HG02840 (cell line): Measurements from ENCODE around the gene CYB5R4.

Source experiments
- ATAC-seq: cut with Tn5 transposase; IDR thresholded peaks from one replicate; pipeline ENCODE4 v1.9.1; 2021; ENCODE audit warnings: mild to moderate bottlenecking, moderate library complexity, moderate number of reproducible peaks; ENCODE audit not compliant: unreplicated experiment, low FRiP score

Gene CYB5R4

DNA sequence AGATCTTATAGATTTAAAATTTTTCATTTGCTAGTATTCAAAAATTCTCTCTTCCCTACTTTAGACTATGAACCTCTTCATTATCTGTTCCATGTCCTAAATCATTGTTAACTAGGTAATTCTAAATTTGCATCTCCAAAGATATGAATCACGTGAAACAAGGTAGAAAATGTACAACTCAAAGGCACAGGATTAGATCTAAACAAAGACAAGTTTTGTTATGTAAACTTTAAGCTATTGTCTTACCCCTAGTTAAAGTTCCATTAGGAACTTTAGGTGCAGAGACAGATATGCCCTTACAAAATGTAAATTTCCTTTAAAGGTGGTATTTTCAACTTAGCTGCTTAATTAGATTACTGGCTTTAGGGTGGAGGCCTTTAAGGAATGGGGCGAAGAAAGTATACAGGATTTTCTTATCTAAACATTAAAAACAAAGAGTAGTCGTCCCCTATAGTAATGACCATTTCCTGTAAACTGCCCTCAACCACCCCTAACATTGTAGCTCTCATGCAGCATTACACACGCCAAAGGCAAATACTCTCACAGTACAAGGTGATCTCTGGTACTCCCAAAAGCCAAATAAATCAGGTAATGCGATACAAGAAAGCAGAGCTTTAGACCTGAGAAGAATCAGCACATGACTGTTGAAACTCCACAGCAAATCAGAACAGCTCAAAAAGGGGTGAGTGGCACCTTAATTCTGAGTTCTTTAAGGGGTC, 116.7 kb downstream of the CYB5R4 start:
- no peak for ATAC-seq

DNA sequence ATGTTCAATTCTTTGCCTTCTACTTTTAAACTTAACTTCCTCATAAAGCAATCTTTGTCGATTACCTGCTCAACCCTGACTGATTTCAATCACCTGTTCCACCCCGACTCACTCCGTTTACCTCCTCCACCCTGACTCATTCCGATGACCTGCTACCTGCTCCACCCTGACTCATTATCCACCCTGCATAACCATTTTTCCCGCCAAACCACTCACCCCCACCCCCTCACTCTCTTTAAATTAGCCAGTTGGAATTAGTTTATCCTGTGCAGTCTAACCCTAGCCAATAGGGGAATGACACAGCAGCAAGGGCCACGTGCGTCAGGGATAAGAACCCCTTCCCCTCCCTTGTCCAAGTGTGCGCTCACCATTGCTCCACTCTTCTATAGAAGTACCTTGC, 117.4 kb downstream of the CYB5R4 start:
- ATAC-seq, result no peak

DNA sequence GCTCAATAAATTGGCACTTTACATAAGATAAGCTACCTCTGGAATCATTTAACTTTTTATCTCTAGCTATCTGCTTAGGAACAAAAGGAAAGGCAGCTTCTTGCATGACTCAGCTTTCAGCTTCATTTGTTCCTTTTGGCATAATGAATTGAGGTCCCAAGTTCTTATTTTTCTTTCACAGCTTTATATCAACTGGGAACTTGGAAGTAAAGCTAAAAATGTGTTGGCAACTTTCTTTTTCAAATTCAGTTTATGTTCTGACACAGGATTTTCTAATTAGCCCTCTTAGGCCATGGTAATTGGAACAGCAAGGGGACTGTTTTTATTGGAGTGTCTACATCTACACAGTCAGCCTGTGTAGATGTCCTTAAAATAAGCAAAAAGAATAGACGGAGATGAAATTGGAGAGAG, 118.8 kb downstream of the CYB5R4 start:
- no peak for ATAC-seq

DNA sequence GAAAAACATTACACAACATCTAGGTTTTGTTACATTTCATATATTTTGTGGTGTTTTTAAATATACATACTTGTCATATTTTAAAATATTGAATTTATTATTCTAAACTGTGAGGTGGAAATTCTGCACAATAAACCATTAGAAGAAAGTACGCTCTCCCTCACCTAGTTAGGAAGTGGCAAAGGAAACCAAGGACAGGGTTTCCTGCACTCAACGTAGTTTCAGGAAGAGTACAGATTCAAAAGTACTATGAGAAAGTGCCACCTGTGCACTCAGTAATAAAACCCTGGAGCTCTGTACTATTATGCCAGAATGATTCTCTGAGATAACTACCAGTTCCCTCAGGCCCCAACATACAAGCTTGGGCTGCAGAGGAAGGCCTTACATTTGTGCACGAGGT, 119.5 kb downstream of the CYB5R4 start:
- ATAC-seq, result no peak

DNA sequence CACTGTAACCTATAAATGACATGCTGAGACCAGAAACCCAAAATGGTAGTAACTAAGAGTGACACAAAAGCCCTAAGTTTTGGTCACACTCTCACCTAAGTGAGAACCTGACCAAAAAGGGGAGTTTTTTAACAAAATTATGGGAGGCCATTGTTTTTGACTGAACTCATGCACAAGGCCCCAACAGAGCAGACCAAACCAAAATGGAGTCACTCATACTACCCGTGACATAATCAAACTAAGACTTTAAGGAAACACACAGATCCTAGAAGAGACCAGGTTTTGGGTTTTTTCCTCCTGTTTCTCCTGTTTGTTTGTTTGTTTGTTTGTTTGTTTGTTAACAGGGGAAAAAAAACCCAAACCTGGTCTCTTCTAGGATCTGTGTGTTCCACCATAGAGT, 124.9 kb downstream of the CYB5R4 start:
- no peak for ATAC-seq

DNA sequence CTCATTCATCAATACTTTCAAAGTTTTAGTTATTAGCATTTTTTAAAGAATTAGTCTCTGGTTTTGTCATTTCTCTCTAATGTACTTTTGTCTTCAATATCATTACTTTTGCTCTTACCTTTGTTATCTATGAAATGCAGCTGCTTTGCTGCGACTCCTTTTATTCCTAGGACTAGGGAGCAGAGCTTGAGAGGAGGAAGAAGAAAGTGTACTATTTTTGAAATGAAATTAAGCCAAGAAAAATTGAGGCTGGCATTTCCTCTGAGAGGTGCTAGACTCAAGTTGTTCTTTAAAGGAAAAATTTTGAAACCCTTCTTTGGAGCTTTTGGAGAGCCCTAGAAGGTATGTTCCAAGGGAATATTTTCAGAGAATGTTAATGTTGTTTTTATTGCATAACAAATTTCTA, 125.8 kb downstream of the CYB5R4 start:
- ATAC-seq, result no peak

DNA sequence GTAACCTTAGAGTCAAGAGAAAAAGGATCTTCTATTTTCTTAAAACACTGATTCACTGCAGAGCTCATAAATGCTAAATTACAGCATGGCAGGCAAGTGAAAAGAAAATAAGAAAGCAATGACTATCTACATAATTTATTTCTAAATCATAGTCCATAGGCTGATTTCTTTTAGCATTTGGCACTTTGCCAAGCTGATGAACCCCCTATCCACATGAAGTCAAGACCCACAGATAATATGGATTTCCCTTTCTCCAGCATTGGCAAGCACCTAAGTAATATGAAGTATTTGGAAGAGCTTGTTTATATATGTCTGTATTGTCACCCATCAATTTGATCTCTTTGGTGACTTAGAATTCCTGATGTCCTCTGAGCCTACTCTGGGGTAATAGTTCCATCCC, 126.2 kb downstream of the CYB5R4 start:
- no peak for ATAC-seq

DNA sequence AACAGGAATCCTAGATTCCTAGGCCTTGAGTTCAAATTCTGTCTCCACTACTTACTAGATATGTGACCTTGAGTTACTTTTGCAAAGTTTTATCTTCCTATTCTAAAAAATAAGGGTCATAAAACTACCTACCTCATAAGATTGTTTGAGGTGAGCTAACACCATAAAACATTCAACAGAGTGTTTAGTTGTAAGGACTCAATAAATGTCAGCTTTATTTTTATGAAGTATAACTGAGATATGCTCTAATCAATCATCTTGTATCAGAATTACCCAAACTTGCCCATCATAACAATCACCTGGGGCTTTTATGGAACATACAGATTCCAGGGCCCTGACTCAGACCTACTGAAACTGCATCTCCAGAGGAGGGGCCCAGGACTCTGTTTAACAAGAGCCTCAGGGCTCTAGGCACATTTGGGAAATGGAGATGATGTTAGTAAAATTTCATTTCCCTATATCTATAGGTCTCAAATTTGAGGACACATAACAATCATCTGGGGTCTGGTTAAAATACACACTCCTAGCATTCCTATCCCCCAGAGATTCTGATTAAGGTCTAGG, 138.6 kb downstream of the CYB5R4 start:
- no peak for ATAC-seq

DNA sequence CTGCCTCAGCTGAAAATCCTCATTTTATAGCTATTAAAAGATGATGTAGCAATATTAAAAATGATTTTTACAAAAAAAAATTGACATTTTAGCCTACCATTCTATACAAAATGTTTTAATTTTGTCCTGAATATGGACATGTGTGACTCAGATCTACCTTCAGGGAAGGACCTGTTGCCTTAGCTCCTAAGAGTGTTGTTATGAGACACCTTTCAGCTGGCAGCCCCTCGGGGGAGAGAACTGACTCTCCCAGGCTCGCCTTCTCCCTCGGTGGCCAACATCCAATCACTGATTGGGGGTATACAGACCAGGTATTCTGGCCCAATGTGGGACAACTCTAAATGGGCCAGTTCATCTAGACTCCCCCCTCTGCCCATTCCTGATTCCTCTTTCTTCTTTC, 141.6 kb downstream of the CYB5R4 start:
- ATAC-seq, result no peak

DNA sequence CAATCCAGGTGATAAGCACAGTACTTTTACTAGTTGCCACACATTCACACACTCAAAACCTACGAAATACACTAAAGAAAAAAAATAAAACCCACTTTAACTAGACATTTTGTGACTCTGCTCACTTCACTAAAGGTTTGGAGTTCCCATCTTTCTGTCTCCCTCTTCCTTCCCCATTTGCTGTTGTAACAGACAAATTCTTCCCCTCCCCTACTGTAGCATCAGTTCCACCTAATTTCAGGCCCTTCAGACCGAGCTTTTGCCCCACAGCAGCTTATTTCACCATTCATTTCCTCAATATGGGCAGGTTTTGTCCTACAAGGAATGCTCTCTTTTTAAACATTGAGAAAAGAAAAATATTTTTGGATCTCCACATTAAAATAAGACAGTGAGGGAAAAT, 142.7 kb downstream of the CYB5R4 start:
- ATAC-seq, result no peak

DNA sequence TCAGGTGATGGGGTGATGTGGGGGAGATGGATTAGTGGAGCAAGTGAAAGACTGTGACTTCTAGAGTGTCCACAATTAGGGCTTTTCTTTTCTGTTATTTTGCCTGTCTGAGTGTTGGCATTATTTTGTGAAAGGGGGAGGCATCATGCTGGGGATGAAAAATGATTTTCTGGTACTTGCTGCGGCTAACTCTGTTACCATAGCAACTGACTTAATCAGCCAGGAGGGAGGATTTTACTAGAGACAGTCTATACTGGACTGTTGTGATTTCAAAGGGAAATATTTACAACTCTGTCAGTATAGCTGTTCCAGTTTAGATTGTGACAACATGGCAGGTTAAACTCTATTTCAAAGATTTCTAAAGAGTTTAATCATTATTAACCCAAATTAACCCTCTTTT, 143.6 kb downstream of the CYB5R4 start:
- no peak for ATAC-seq

DNA sequence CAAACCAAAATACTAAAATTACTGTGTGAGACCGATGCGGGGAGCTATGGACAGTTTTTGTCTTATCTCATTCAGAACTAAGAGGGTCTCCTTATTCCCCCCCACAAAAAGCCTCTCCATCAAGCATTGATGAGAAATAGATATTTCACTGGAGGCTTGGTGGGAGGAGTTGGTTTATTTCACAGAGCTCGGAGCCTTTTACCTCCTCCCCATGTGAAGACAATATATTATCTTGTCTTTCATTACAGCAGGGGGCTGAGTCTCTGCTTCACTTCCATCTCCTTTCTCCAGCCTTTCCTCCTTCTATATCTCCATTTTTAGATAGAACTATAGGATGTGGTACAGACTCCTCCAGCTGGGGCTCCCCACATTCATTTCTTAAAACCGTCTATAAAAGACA, 144.2 kb downstream of the CYB5R4 start:
- no peak for ATAC-seq

DNA sequence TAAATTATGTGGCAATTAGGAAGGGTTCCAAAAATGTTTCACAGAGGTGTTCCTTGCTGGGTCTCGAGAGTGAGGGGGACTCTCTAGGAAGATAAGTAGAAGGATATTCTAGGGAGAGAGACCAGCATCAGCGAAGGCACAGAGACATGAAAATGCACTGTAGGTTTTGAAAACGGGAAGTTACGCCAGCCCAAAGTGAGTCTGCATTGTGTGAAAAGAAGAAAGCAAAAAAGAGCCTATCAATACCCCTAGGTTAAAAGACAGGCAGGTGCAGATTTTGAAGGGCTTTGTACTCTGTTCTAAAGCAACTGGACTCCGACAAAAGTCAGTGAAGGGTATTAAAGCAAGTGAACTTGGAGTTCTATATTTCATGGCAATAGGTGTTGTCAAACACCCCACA, 148.4 kb downstream of the CYB5R4 start:
- no peak for ATAC-seq

DNA sequence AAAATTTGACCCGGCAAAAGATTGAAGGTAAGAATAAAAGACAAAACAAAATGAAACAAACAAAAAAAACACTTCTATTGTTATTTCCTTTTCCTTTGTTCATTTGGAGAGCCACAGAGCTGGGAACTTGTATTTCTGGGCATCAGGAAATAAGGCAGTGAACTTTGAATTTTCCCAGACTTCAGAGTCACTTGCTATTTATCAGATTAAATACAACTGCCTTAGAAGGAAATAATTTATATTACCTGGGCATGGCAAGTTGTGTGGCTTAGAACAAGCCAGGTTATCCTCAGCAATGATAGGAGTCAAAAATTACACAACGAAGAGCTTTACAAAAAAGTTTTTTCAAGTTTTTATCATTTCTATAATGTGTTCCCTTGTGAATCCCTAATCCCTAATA, 153.9 kb downstream of the CYB5R4 start:
- ATAC-seq, result no peak

DNA sequence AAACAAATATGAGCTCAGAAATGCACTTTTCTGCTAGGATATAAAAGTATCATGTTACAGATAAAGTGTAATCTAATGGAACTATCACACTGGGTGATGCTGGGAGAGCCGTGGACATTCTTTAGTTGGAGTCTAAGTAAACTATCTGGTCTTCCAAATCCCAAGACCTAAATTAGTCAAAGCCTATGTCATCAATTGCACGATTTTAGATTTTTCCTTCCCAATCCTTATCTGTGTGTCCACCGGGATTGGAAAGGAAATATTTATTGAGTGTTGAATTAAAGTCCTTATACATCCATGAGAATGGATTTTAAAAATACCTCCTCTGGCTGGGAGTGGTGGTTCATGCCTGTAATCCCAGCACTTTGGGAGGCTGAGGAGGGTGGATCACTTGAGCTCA, 154.4 kb downstream of the CYB5R4 start:
- no peak for ATAC-seq

DNA sequence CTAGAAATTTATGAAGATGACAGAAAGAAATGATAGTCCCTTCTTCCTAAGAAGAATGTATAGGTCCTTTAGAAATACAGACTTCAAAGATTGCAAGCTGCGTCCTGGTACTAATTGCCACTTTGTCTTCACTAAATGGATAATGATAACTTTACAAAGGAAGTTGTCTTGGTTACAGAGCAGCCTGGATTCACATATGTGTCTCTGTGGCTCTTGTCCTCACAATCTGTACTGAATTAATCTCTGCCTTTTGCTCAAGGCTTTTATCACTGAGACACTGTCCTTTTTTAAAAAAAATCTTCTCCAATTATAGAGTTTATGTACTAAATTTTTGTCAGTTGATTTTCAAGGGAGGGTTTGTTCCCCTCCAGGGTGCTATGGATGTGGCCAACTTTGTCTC, 156.5 kb downstream of the CYB5R4 start:
- ATAC-seq, result no peak
